DND-41 (cell line): ENCODE measurements around the gene XXYLT1.
"Not testable (repeated sequence)": the region's sequence is repeated elsewhere in the genome, so short reads cannot be mapped to it uniquely, and the experiment has no call there.

Experiments used
- ATAC-seq: fragments of 200-7000 bp; cut with Tn5 transposase; 3 replicates; pipeline ENCODE4 v1.9.1; 2021; ENCODE audit warnings: low read depth; ENCODE audit not compliant: insufficient read depth
- DNase-seq: peaks from one replicate; pipeline ENCODE4 v3.0.0-alpha.2; 2020
- H2AFZ ChIP-seq: 2 replicates; pipeline ENCODE4 v1.6.0; 2012; ENCODE audit warnings: low read depth, low read length
- H3K27ac ChIP-seq: 2 replicates; pipeline ENCODE4 v1.5.1; 2012; ENCODE audit warnings: low read length, inconsistent platforms
- H3K27me3 ChIP-seq: fragments of 200-600 bp; sonication (generic); 2 replicates; pipeline ENCODE4 v1.6.0; 2012; ENCODE audit warnings: low read length, mild to moderate bottlenecking, inconsistent platforms; ENCODE audit not compliant: insufficient read depth, poor library complexity
- H3K36me3 ChIP-seq: 2 replicates; pipeline ENCODE4 v1.5.1; 2012; ENCODE audit warnings: low read length, inconsistent platforms; ENCODE audit not compliant: insufficient read depth
- H3K4me1 ChIP-seq: 2 replicates; pipeline ENCODE4 v1.5.1; 2012; ENCODE audit warnings: mild to moderate bottlenecking, low read length; ENCODE audit not compliant: insufficient read depth
- H3K4me2 ChIP-seq: 2 replicates; pipeline ENCODE4 v1.6.0; 2012; ENCODE audit warnings: mild to moderate bottlenecking, moderate library complexity, low read length, inconsistent platforms; ENCODE audit not compliant: insufficient read depth
- H3K4me3 ChIP-seq, 2 experiments: fragments of 200-600 bp in 1 of 2; shearing (Covaris generic) in 1 of 2; 2 replicates each; pipeline ENCODE4 v1.5.1; 2012 to 2016; ENCODE audit warnings: inconsistent platforms in 2 of 2, low read length in 2 of 2, mild to moderate bottlenecking in 2 of 2, low read depth in 1 of 2, moderate library complexity in 1 of 2
- H3K79me2 ChIP-seq: 2 replicates; pipeline ENCODE4 v1.6.0; 2012; ENCODE audit warnings: low read length, inconsistent platforms; ENCODE audit not compliant: insufficient read depth
- H3K9ac ChIP-seq: 2 replicates; pipeline ENCODE4 v1.6.0; 2012; ENCODE audit warnings: low read depth, mild to moderate bottlenecking, inconsistent platforms, low read length, moderate library complexity
- H3K9me3 ChIP-seq: 2 replicates; pipeline ENCODE4 v1.5.1; 2012; ENCODE audit warnings: low read length, moderate library complexity, mild to moderate bottlenecking, inconsistent platforms; ENCODE audit not compliant: insufficient read depth, severe bottlenecking
- H4K20me1 ChIP-seq: 2 replicates; pipeline ENCODE4 v1.6.0; 2012; ENCODE audit warnings: low read length; ENCODE audit not compliant: insufficient read depth
- EZH2 ChIP-seq: IDR thresholded peaks from 3 replicates; pipeline ENCODE4 v1.6.1; 2012; ENCODE audit warnings: borderline replicate concordance, low read depth, mild to moderate bottlenecking, moderate library complexity, low read length, inconsistent platforms; ENCODE audit not compliant: severe bottlenecking
- TF ChIP-seq, protein P1 (sequence below): IDR thresholded peaks from 2 replicates; pipeline ENCODE4 v1.5.1; 2012; ENCODE audit warnings: borderline replicate concordance, low read length, moderate library complexity, mild to moderate bottlenecking; ENCODE audit not compliant: poor library complexity, severe bottlenecking; ENCODE audit errors: extremely low read depth

XXYLT1 gene

DNA sequence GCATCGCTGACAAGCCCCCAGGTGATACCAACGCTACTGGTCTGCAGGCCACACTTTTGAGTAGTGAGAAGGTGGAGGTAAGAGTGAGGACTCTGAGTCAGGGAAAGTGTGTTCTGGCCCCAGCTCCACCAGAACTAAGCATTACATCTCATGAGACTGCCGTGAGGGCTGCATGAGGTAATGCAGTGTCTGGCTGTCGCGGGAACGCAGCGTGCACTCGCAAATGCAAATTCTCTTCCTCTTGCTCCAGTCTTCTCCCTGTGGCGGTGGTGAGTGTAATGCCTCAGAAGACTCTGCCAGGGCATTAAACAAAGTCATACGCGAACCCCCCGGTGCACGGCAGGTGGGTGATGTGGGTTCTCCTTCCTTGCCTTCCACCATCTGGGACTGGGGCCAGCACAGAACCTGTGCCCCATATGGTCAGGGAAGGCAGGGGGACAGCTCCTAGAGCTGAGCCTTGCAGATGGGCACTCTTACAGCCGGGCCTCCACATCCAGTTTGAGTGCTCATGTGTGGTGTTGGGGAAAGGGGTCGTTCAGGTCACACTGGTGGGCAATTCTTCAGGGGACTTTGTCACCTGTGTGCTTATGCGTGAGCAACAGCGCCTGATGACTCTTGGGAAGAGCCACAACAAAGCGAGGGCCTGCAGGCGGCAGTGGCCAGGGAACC lies 175.8 kb downstream of the XXYLT1 start:
- no peak overlapping the region for H3K9ac ChIP-seq
- no peaks in the 10 kb centered on the region for H3K9me3 ChIP-seq
- H3K4me2 ChIP-seq, result no peak overlapping the region
- 0 out of 3 replicates have a peak, but pooled peaks have one; percentile 27 for ATAC-seq
- H2AFZ ChIP-seq, result no peak overlapping the region
- H3K27me3 ChIP-seq, result no peaks in the 10 kb centered on the region
- no peak overlapping the region for H3K27ac ChIP-seq
- H3K79me2 ChIP-seq, result no peaks in the 10 kb centered on the region
- no peak overlapping the region for H3K4me3 ChIP-seq
- no peak for TF ChIP-seq EZH2
- TF ChIP-seq, protein P1, sequence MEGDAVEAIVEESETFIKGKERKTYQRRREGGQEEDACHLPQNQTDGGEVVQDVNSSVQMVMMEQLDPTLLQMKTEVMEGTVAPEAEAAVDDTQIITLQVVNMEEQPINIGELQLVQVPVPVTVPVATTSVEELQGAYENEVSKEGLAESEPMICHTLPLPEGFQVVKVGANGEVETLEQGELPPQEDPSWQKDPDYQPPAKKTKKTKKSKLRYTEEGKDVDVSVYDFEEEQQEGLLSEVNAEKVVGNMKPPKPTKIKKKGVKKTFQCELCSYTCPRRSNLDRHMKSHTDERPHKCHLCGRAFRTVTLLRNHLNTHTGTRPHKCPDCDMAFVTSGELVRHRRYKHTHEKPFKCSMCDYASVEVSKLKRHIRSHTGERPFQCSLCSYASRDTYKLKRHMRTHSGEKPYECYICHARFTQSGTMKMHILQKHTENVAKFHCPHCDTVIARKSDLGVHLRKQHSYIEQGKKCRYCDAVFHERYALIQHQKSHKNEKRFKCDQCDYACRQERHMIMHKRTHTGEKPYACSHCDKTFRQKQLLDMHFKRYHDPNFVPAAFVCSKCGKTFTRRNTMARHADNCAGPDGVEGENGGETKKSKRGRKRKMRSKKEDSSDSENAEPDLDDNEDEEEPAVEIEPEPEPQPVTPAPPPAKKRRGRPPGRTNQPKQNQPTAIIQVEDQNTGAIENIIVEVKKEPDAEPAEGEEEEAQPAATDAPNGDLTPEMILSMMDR, result no peak
- DNase-seq, result no peak
- no peaks in the 10 kb centered on the region for H4K20me1 ChIP-seq
- H3K36me3 ChIP-seq, result no peaks in the 10 kb centered on the region
- H3K4me1 ChIP-seq, result peaks cover 8% of the 10 kb centered on the region; the same call in 1 of the 2 replicates

DNA sequence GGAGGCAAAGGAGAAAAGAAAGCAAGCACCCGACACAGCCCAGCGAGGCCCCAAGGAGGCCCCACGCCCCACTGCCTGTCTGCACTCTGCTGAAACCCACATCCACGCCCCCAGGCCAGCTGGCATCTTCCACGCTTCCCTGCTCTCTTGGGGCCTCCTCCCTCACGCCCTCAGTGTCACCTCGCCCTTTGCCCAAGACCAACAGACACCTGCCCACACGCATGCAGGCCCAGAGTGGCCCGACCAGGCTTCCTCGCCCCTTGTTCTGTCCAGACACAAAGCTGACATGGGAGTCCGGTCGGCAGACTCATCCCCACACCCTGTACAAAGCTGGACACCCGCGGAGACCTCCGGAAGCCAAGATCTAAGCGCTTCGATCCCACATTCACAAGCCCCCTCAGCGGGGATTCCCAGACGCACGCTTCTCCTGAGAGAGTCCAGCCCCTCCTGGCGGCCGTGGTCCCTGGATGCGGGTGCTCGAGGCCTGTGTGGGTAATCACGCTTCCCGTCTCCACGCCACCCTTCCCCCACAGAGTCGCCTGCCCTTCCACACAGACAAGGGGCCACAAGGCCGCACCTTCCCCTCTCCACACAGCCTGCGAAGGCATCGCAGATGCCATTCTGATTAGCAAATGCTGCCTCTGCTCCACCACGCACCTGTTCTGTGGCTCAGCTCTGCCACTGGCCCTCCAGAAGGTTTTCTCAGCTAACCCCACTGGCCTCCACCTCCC lies 176.6 kb downstream of the XXYLT1 start:
- no peaks in the 10 kb centered on the region for H3K9me3 ChIP-seq
- no peak overlapping the region for H3K27ac ChIP-seq
- H3K4me3 ChIP-seq, result no peak overlapping the region
- H3K79me2 ChIP-seq, result no peaks in the 10 kb centered on the region
- peaks cover 8% of the 10 kb centered on the region; the same call in 1 of the 2 replicates for H3K4me1 ChIP-seq
- no peak overlapping the region for H3K4me2 ChIP-seq
- no peaks in the 10 kb centered on the region for H4K20me1 ChIP-seq
- H3K36me3 ChIP-seq, result no peaks in the 10 kb centered on the region
- DNase-seq (peak; percentile 31), ATAC-seq (peak; percentile 73)
- H2AFZ ChIP-seq, result no peak overlapping the region
- TF ChIP-seq EZH2, result no peak
- TF ChIP-seq, protein P1, result no peak
- no peaks in the 10 kb centered on the region for H3K27me3 ChIP-seq
- H3K9ac ChIP-seq, result no peak overlapping the region

DNA sequence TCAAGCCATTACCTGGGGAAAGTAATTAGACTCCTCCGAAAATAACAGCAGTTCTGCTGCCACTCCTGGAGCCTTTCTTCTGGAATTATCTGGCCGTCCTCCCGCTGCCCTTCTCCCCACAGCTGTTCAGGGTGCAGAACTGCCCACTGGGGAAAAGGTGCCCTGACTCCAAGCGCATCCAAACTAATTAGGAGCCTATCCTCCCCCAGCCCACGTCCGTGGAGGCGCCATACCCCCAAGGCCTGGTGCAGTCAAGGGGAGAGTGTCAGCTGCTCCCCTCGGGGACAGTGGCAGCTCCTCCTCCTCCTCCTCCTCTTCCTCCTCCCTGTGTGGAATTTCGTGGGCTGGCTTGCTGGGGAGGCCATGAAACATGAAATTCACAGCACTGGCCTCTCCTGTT lies 177.2 kb downstream of the XXYLT1 start:
- Histone ChIP-seq H3K36me3 (no peaks in the 10 kb centered on the region), H3K27ac (no peak overlapping the region), H2AFZ (no peak overlapping the region), H3K79me2 (no peaks in the 10 kb centered on the region), H3K27me3 (no peaks in the 10 kb centered on the region), H3K9ac (no peak overlapping the region), H3K4me1 (peaks cover 8% of the 10 kb centered on the region; the same call in 1 of the 2 replicates), H3K4me3 (no peak overlapping the region), H3K9me3 (no peaks in the 10 kb centered on the region), H4K20me1 (no peaks in the 10 kb centered on the region), H3K4me2 (no peak overlapping the region)
- DNase-seq (no peak), ATAC-seq (no peak)
- no peak for TF ChIP-seq EZH2
- TF ChIP-seq, protein P1, result no peak

DNA sequence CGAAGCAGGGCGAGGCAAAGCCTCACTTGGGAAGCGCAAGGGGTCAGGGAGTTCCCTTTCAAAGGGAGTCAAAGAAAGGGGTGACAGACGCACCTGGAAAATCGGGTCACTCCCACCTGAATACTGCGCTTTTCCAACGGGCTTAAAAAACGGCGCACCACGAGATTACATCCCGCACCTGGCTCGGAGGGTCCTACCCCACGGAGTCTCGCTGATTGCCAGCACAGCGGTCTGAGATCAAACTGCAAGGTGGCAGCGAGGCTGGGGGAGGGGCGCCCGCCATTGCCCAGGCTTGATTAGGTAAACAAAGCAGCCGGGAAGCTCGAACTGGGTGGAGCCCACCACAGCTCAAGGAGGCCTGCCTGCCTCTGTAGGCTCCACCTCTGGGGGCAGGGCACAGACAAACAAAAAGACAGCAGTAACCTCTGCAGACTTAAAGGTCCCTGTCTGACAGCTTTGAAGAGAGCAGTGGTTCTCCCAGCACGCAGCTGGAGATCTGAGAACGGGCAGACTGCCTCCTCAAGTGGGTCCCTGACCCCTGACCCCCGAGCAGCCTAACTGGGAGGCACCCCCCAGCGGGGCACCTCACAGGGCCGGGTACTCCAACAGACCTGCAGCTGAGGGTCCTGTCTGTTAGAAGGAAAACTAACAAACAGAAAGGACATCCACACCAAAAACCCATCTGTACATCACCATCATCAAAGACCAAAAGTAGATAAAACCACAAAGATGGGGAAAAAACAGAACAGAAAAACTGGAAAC lies 182.9 kb downstream of the XXYLT1 start:
- H2AFZ ChIP-seq, H3K4me1 ChIP-seq, H3K27me3 ChIP-seq, ATAC-seq, H3K36me3 ChIP-seq, DNase-seq, H3K9ac ChIP-seq, H3K4me2 ChIP-seq, H3K9me3 ChIP-seq, H3K27ac ChIP-seq, H3K4me3 ChIP-seq, H3K79me2 ChIP-seq: not testable (repeated sequence)
- peaks cover 13% of the 10 kb centered on the region; the same call in 1 of the 2 replicates for H4K20me1 ChIP-seq
